ENCODE results near the gene MSMP. TPM values are rescaled to one million over a fixed set of nuclear protein-coding genes. Genes with fewer than 3 reads are reported as not detected.

MSMP gene
- total and polyA plus RNA-seq, 10 of the 15 experiments (the other 5 are each of a cell fraction or from before 2014, with no cell fraction given) = 0.33 to 2.4 (median 0.86) TPM; not detected in 4

DNA sequence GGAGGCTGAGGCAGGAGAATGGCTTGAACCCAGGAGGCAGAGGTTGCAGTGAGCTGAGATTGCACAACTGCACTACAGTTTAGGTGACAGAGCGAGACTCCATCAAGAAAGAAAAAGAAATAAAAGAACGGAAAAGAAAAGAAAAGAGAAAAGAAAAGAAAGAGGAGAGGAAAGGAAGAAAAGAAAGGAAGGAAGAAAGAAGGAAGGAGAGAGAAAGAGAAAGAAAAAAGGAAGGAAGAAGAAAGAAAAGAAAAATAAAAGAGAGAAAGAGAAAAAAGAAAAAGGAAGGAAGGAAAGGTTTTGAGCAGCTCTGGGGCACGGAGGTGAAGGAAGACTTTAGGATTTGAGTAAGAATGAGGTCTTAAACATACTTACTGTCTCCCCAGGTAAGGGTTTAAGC, 40.5 kb downstream of the MSMP start (continued):
- TF ChIP-seq, protein P1, sequence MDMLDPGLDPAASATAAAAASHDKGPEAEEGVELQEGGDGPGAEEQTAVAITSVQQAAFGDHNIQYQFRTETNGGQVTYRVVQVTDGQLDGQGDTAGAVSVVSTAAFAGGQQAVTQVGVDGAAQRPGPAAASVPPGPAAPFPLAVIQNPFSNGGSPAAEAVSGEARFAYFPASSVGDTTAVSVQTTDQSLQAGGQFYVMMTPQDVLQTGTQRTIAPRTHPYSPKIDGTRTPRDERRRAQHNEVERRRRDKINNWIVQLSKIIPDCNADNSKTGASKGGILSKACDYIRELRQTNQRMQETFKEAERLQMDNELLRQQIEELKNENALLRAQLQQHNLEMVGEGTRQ (IDR thresholded peaks at IDR 0.05; ENCODE audit: borderline replicate concordance, low read depth, low read length) = no peak
- TF ChIP-seq HCFC1 (IDR thresholded peaks at IDR 0.05; ENCODE audit: low read length) (no peak), BRCA1 (IDR thresholded peaks at IDR 0.05; ENCODE audit: low read depth, low read length) (no peak), NR2C1 (IDR thresholded peaks at IDR 0.05) (no peak), POLR2AphosphoS5 (IDR thresholded peaks at IDR 0.05; ENCODE audit: low read length) (no peak), YY1 (IDR thresholded peaks at IDR 0.05; ENCODE audit: low read depth, low read length) (no peak), SMAD1 (IDR thresholded peaks at IDR 0.05; ENCODE audit: low read depth, partially characterized antibody) (no peak), KAT2A (conservative IDR thresholded peaks at IDR 0.05; ENCODE audit: control insufficient read depth, low read depth, low read length) (no peak), PAX8 (IDR thresholded peaks at IDR 0.05) (no peak), MAX (IDR thresholded peaks at IDR 0.05; ENCODE audit: low read depth, low read length) (no peak), NR2F1 (conservative IDR thresholded peaks at IDR 0.05) (no peak)

DNA sequence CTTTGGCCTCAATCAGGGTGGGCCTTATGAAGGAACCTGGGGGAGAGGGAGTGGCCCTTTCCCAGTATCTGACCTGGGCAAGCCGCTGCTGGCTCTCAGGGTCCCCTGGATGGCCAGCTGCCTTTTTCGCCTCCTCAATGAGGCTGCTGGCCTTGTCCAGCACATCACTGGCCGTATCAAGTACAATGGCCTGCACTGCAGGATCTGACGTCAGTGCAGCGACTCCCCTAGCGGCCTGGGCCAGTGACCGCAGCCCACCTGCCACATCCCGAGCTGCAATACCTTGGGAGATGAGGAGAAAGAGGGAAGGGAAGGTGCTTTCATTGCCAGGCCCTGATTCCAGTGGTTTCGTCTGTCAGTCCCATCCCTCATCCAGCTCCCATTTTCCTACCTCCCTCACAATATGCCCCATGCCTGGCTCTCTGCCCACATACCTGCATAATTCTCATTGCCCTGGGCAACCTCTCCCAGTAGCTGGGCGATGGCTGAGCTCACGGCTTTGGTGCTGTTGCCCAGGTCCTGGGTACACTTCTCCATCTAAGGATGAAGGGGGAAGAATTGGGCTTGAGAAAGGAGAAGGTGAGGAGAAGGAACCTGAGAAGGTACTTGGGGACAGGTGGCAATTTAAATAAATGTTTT, 41.2 kb downstream of the MSMP start:
- FAIRE-seq = no peak
- DNase-seq (ENCODE audit: low read depth, low spot score) = no peak
- intact Hi-C loops (cut with micrococcal nuclease; ENCODE audit: unreplicated experiment) (no loop called here), in situ Hi-C loops (cut with MboI) (no loop called here)
- no TSS peak for BruUV-seq (replicated peaks)
- ChIA-PET RAD21 (ENCODE audit: unreplicated experiment) (interaction anchor here (1.0 to 1.4 kb wide), 2 partner anchors 15 to 47 kb away, joined by 3 to 4 read pairs; no protein-coding TSS in a partner anchor), SMC1A (ENCODE audit: uncharacterized antibody, unreplicated experiment) (interaction anchor here (2.3 to 2.7 kb wide), 2 partner anchors 15 to 17 kb away, joined by 7 to 10 read pairs; no protein-coding TSS in a partner anchor), CTCF (interaction anchor here (0.7 to 5.8 kb wide), 12 partner anchors 10 to 77 kb away, joined by 3 to 39 read pairs (median 4); partner anchors contain the start of genes CREB3 and TLN1), POLR2A (interaction anchor here (1.0 to 3.5 kb wide), 2 partner anchors 15 to 52 kb away, joined by 3 to 14 read pairs; no protein-coding TSS in a partner anchor)
- Histone ChIP-seq H3K4me2 (ENCODE audit: control insufficient read depth, insufficient read depth) (no peak overlapping the region), H3K79me2 (ENCODE audit: control insufficient read depth, insufficient read depth, low read length) (no peaks in the 10 kb centered on the region), H3K36me3 (ENCODE audit: control insufficient read depth in 2 of 2, insufficient read depth in 2 of 2, low read length in 1 of 2) (peaks cover 46 to 55% of the 10 kb centered on the region in 2 experiments), H4K20me1 (ENCODE audit: control insufficient read depth, insufficient read depth) (no peaks in the 10 kb centered on the region), H3K4me1 (ENCODE audit: control insufficient read depth, insufficient read depth, low read length) (peaks cover 14% of the 10 kb centered on the region), H3K27me3 (replicated peaks in 1 of 2; ENCODE audit: control insufficient read depth in 2 of 2, insufficient read depth in 2 of 2, low read length in 1 of 2) (no peaks in the 10 kb centered on the region), H3K9me3 (replicated peaks; ENCODE audit: control insufficient read depth, insufficient read depth, low read length) (no peaks in the 10 kb centered on the region), H2AFZ (ENCODE audit: control insufficient read depth, low read depth, low read length) (no peak overlapping the region), H3K4me3 (no peak overlapping the region), H3K27ac (ENCODE audit: control insufficient read depth, insufficient read depth) (no peak overlapping the region), H3K9ac (ENCODE audit: control insufficient read depth, insufficient read depth, low read length) (no peak overlapping the region)
- ATAC-seq = no peak
- WGBS (ENCODE audit: insufficient coverage, insufficient replicate concordance, low lambda C conversion rate, missing lambda C conversion rate) = 99% methylated on average over 11 of the region's 11 CpGs
- TF ChIP-seq, protein P1 (IDR thresholded peaks at IDR 0.05; ENCODE audit: borderline replicate concordance, low read depth, low read length) = no peak
- TF ChIP-seq IRF5 (IDR thresholded peaks at IDR 0.05; ENCODE audit: borderline replicate concordance) = no peak
- TF ChIP-seq ETV6 (conservative IDR thresholded peaks at IDR 0.05 in 1 of 2, IDR thresholded peaks at IDR 0.05 in 1 of 2; ENCODE audit: borderline replicate concordance in 1 of 2, low read depth in 1 of 2) = no peak
- no peak for TF ChIP-seq RFX5 (IDR thresholded peaks at IDR 0.05; ENCODE audit: low read depth, low read length)
- TF ChIP-seq SMARCA5 (IDR thresholded peaks at IDR 0.05) = no peak
- no peak for TF ChIP-seq PAX8 (IDR thresholded peaks at IDR 0.05)
- TF ChIP-seq CEBPB (IDR thresholded peaks at IDR 0.05; ENCODE audit: borderline replicate concordance in 1 of 2, low read depth in 2 of 2, low read length in 2 of 2) = no peak
- TF ChIP-seq, protein P2, sequence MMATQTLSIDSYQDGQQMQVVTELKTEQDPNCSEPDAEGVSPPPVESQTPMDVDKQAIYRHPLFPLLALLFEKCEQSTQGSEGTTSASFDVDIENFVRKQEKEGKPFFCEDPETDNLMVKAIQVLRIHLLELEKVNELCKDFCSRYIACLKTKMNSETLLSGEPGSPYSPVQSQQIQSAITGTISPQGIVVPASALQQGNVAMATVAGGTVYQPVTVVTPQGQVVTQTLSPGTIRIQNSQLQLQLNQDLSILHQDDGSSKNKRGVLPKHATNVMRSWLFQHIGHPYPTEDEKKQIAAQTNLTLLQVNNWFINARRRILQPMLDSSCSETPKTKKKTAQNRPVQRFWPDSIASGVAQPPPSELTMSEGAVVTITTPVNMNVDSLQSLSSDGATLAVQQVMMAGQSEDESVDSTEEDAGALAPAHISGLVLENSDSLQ (IDR thresholded peaks at IDR 0.05) = no peak
- TF ChIP-seq FOS (IDR thresholded peaks at IDR 0.05; ENCODE audit: borderline replicate concordance, extremely low read depth, insufficient read length) = no peak
- TF ChIP-seq PML (IDR thresholded peaks at IDR 0.05; ENCODE audit: low read length) = no peak

Measured in GM12878 (cell line).